Cardiac muscle cell (in vitro differentiated cells and primary cell): ENCODE results near the gene STOX1. TPM values are rescaled to one million over a fixed set of nuclear protein-coding genes. Genes with fewer than 3 reads are reported as not detected.
"Not testable (repeated sequence)": the region's sequence is repeated elsewhere in the genome, so short reads cannot be mapped to it uniquely, and the experiment has no call there.

Source experiments
- DNase-seq, 2 donors: peaks; one replicate each; pipeline versions ENCODE4 v3.0.0 to v3.0.0-alpha.2; 2010 to 2017; ENCODE audit warnings: low read depth in 1 of 2, low spot score in 1 of 2
- H3K27ac ChIP-seq: fragments of 200-600 bp; sonication (generic); 2 replicates; pipeline ENCODE4 v1.5.1; 2016
- H3K27me3 ChIP-seq: fragments of 200-600 bp; sonication (generic); 2 replicates; pipeline ENCODE4 v1.6.0; 2016; ENCODE audit warnings: control low read depth
- H3K36me3 ChIP-seq: fragments of 200-600 bp; sonication (generic); 2 replicates; pipeline ENCODE4 v1.5.1; 2016; ENCODE audit warnings: control low read depth
- H3K4me1 ChIP-seq: fragments of 200-600 bp; sonication (generic); 2 replicates; pipeline ENCODE4 v1.8.1; 2017; ENCODE audit warnings: low read depth, mild to moderate bottlenecking, mixed run types
- H3K4me3 ChIP-seq: fragments of 200-600 bp; sonication (generic); 2 replicates; pipeline ENCODE4 v1.5.1; 2016; ENCODE audit warnings: mild to moderate bottlenecking
- H3K9me3 ChIP-seq: fragments of 200-600 bp; sonication (generic); 2 replicates; pipeline ENCODE4 v1.5.1; 2017; ENCODE audit warnings: low read depth, mild to moderate bottlenecking, control low read depth
- polyA plus RNA-seq: library from polyadenylated mRNA; unstranded; fragments of >200 nt; fragmentation: Nextera tagmentation; extraction: Ambion mirVana; gene quantifications from 2 replicates; pipeline ENCODE4 v1.2.1, GENCODE V29; 2016
- total RNA-seq: library from RNA; depleted of rRNA; stranded (reverse); fragments of >200 nt; gene quantifications from 2 replicates; pipeline ENCODE4 v1.2.3, GENCODE V29; 2016
- TF ChIP-seq, protein P1 (sequence below): IDR thresholded peaks from 2 replicates; pipeline ENCODE4 v1.5.1; 2012; ENCODE audit warnings: low read depth, mild to moderate bottlenecking, low read length

The STOX1 gene
- total and polyA plus RNA-seq, 2 experiments from 2014 or later, result 6.0 to 6.7 TPM

DNA sequence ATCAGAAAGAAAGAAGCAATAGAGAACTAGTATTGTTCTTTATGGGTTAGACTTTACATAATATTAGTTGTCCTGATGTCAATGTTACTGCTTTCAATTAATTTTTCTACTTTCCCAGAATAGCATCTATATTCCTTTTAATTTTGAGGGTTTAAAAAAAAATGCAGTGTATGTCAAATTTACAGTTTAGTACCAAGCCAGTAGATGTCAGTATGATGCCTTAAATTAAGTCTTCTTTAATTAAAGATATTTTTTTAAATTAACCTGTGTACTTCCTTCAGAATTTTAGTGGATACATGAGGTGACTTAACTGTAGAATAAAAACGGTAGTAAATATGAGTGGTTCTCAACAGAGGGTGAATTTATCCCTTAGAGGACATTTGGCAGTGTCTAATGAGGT, 35.2 kb upstream of the STOX1 start:
- DNase-seq, result peak in 1 of 2 donors; percentile 29
- H3K9me3 ChIP-seq, result no peaks in the 10 kb centered on the region
- peaks cover 64% of the 10 kb centered on the region for H3K36me3 ChIP-seq
- no peak overlapping the region for H3K27ac ChIP-seq
- H3K27me3 ChIP-seq, result no peaks in the 10 kb centered on the region
- no peak overlapping the region for H3K4me3 ChIP-seq
- TF ChIP-seq, protein P1, sequence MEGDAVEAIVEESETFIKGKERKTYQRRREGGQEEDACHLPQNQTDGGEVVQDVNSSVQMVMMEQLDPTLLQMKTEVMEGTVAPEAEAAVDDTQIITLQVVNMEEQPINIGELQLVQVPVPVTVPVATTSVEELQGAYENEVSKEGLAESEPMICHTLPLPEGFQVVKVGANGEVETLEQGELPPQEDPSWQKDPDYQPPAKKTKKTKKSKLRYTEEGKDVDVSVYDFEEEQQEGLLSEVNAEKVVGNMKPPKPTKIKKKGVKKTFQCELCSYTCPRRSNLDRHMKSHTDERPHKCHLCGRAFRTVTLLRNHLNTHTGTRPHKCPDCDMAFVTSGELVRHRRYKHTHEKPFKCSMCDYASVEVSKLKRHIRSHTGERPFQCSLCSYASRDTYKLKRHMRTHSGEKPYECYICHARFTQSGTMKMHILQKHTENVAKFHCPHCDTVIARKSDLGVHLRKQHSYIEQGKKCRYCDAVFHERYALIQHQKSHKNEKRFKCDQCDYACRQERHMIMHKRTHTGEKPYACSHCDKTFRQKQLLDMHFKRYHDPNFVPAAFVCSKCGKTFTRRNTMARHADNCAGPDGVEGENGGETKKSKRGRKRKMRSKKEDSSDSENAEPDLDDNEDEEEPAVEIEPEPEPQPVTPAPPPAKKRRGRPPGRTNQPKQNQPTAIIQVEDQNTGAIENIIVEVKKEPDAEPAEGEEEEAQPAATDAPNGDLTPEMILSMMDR, result peak; percentile 26
- H3K4me1 ChIP-seq, result no peaks in the 10 kb centered on the region

DNA sequence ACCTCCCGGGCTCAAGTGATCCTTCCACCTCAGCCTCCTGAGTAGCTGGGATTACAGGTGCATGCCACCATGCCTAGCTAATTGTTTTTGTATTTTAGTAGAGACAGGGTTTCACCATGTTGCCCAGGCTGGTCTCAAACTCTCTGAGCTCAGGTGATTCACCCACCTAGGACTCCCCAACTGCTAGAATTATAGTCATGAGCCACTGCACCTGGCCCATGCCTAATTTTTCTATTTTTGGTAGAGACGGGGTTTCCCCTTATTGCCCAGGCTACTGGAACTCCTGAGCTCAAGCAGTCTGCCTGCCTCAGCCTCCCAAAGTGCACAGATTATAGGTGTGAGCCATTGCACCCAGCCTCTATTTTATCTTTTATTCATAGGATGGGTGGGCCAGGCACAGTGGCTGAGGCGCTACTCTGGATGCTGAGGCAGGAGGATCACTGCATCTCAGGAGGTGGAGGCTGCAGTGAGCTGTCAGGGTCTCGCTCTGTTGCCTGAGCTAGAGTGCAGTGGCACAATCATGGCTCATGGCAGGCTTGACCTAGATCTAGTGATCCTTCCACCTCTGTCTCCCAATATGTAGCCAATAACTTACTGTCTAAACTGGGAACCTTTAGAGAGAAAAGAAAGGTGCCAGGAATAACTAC, 31.3 kb upstream of the STOX1 start:
- H3K9me3 ChIP-seq, result no peaks in the 10 kb centered on the region
- no peak overlapping the region for H3K4me3 ChIP-seq
- H3K27me3 ChIP-seq, result no peaks in the 10 kb centered on the region
- peaks cover 31% of the 10 kb centered on the region for H3K36me3 ChIP-seq
- no peak for DNase-seq
- no peak overlapping the region for H3K27ac ChIP-seq
- TF ChIP-seq, protein P1, result no peak
- H3K4me1 ChIP-seq, result no peaks in the 10 kb centered on the region

DNA sequence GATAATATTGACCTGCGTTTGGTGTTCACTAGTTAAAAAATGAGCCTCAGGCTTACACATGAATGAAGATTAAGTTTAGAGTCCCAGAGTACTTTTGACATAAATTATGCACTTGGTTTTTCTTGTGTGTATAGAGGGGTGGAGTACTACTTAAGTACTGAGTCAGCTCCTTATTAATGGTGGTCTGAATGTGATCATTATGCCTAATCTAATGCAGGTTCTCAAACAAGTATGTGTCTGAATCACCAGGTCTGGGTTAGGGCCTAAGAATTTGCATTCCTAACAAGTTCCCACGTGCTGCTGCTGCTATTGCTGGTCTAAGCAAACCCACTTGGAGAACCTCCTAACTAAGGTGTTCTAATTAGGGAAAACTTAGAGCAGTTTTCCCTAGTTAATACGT, 30.7 kb upstream of the STOX1 start:
- H3K4me3 ChIP-seq, result no peak overlapping the region
- TF ChIP-seq, protein P1, result no peak
- H3K36me3 ChIP-seq, result peaks cover 25% of the 10 kb centered on the region
- H3K9me3 ChIP-seq, result no peaks in the 10 kb centered on the region
- H3K27ac ChIP-seq, result no peak overlapping the region
- no peaks in the 10 kb centered on the region for H3K4me1 ChIP-seq
- DNase-seq, result no peak
- no peaks in the 10 kb centered on the region for H3K27me3 ChIP-seq

DNA sequence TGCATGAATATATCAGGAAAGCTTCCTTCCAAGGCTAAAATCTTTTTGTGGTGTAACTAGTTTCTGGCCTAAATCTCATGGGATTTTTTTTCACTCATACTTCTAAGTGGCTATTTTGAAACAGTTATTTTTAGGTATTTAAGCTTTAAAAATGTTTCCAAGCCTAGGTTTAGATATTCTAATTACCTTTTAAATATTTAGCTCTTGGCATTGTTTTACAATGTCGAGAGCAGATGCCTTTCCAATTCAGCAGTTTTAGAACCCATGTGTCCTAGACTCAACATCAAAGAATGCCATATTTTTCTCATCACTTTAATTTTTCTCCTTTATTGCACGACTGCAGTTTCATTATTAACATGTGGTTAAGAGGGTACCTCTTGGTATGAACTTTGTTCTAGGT, 27.1 kb upstream of the STOX1 start:
- no peaks in the 10 kb centered on the region for H3K9me3 ChIP-seq
- no peaks in the 10 kb centered on the region for H3K4me1 ChIP-seq
- TF ChIP-seq, protein P1, result no peak
- DNase-seq, result no peak
- no peak overlapping the region for H3K4me3 ChIP-seq
- H3K27ac ChIP-seq, result no peak overlapping the region
- no peaks in the 10 kb centered on the region for H3K27me3 ChIP-seq
- peaks cover 10% of the 10 kb centered on the region for H3K36me3 ChIP-seq

DNA sequence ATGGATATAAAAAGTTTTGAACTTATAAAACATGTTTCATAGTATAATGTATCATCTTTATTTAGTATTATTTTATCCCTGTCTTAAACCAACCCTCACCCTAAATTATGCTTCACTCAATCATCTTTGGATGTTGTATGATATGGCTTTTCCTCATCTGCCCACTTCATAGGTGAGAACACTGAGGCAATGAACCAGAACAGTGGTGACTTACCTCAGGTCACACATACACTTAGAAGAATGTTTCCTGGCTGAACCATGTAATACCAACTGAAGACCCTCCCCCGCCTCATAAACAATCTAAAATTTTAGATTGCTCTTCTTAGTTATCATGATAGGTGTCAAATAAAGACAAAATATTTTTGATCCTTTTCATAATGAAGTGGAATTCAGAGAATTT, 22.6 kb upstream of the STOX1 start:
- no peak overlapping the region for H3K4me3 ChIP-seq
- no peak overlapping the region for H3K27ac ChIP-seq
- no peaks in the 10 kb centered on the region for H3K9me3 ChIP-seq
- H3K27me3 ChIP-seq, result no peaks in the 10 kb centered on the region
- TF ChIP-seq, protein P1, result no peak
- H3K36me3 ChIP-seq, result no peaks in the 10 kb centered on the region
- DNase-seq, result no peak
- no peaks in the 10 kb centered on the region for H3K4me1 ChIP-seq

DNA sequence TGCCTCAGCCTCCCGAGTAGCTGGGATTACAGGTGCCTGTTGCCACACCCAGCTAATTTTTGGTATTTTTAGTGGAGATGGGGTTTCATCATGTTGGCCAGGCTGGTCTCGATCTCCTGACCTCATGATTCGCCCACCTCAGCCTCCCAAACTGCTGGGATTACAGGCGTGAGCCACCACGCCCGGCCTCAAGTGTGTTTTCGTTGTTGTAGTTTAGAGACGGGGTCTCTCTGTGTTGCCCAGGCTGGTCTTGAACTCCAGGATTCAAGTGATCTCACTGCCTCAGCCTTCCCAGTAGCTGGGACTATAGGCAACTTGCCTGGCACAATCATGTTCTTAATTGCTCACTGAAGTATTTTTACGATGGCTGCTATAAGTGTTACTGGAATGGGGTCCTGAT, 16.5 kb upstream of the STOX1 start:
- H3K27ac ChIP-seq, H3K4me1 ChIP-seq, H3K36me3 ChIP-seq, H3K9me3 ChIP-seq, H3K27me3 ChIP-seq, DNase-seq, H3K4me3 ChIP-seq: not testable (repeated sequence)
